ENCODE measurements around the gene TIMM21. TPM values are rescaled to one million over a fixed set of nuclear protein-coding genes. Genes with fewer than 3 reads are reported as not detected.

The TIMM21 gene
- total RNA-seq: 47.2 TPM

GRCh38 chr18:74147779-74148542 lies at the start of gene TIMM21, which contains the start of gene FBXO15:
TIMM21 (plus strand) TSS chr18:74148523; CDS start chr18:74148809, 286 bp downstream.
FBXO15 (minus strand) TSS chr18:74147834; CDS start chr18:74147785, 49 bp downstream.

Other genes starting within 250 kb of the TIMM21 start
- 4.5 TPM for gene FBXO15, start 689 bp upstream of the TIMM21 start, total RNA-seq
- gene CYB5A, start 143.4 kb downstream of the TIMM21 start, total RNA-seq: 28.4 TPM
- not detected for gene C18orf63, start 167.3 kb downstream of the TIMM21 start, total RNA-seq